Neural crest cell (in vitro differentiated cells): Measurements from ENCODE around the gene PSME1. TPM values are rescaled to one million over a fixed set of nuclear protein-coding genes. Genes with fewer than 3 reads are reported as not detected.

Experiments used
- DNase-seq: peaks from one replicate; pipeline ENCODE4 v3.0.0; 2021; ENCODE audit warnings: low read depth, mixed read lengths, low spot score
- H3K27ac Mint-ChIP-seq: one replicate; pipeline ENCODE4 v1.8.0; 2021; ENCODE audit warnings: mild to moderate bottlenecking, mixed read lengths; ENCODE audit not compliant: unreplicated experiment
- H3K27me3 Mint-ChIP-seq: 2 replicates; pipeline ENCODE4 v1.8.0; 2021; ENCODE audit warnings: low read depth, mild to moderate bottlenecking, mixed read lengths
- H3K36me3 Mint-ChIP-seq: 2 replicates; pipeline ENCODE4 v1.8.0; 2021; ENCODE audit warnings: low read depth, mild to moderate bottlenecking, mixed read lengths
- H3K4me1 Mint-ChIP-seq: 2 replicates; pipeline ENCODE4 v1.8.0; 2021; ENCODE audit warnings: mixed read lengths
- H3K4me3 Mint-ChIP-seq: one replicate; pipeline ENCODE4 v1.8.0; 2021; ENCODE audit warnings: mild to moderate bottlenecking, mixed read lengths
- H3K9me3 Mint-ChIP-seq: 2 replicates; pipeline ENCODE4 v1.8.0; 2021; ENCODE audit warnings: mixed read lengths
- total RNA-seq: library from RNA; stranded (reverse); gene quantifications from 2 replicates; pipeline ENCODE4 v1.2.1, GENCODE V29; 2021
- TF ChIP-seq, protein P1 (sequence below): fragments of 200-600 bp; sonication (generic); conservative IDR thresholded peaks from 2 replicates; pipeline ENCODE4 v1.5.0; 2021; ENCODE audit warnings: antibody characterized with exemption, mild to moderate bottlenecking

PSME1 gene
- total RNA-seq, 1 donor from 2014 or later = 88.5 TPM

DNA sequence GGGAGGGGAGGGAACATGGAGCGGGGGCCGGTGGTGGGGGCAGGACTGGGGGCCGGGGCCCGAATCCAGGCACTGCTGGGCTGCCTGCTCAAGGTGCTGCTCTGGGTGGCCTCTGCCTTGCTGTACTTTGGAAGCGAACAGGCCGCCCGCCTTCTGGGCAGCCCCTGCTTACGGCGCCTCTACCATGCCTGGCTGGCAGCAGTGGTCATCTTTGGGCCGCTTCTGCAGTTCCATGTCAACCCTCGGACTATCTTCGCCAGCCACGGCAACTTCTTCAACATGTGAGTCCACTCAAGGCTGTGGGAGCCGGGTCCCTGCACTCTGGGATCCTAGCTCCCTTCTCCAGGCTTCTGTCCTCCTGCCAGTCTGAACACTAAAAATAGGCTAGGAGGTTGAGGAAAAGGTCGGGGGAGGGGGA is 4.4 kb upstream of the PSME1 start:
- TF ChIP-seq, protein P1, sequence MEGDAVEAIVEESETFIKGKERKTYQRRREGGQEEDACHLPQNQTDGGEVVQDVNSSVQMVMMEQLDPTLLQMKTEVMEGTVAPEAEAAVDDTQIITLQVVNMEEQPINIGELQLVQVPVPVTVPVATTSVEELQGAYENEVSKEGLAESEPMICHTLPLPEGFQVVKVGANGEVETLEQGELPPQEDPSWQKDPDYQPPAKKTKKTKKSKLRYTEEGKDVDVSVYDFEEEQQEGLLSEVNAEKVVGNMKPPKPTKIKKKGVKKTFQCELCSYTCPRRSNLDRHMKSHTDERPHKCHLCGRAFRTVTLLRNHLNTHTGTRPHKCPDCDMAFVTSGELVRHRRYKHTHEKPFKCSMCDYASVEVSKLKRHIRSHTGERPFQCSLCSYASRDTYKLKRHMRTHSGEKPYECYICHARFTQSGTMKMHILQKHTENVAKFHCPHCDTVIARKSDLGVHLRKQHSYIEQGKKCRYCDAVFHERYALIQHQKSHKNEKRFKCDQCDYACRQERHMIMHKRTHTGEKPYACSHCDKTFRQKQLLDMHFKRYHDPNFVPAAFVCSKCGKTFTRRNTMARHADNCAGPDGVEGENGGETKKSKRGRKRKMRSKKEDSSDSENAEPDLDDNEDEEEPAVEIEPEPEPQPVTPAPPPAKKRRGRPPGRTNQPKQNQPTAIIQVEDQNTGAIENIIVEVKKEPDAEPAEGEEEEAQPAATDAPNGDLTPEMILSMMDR = no peak
- Mint-ChIP-seq H3K9me3 (no peaks in the 10 kb centered on the region), H3K27me3 (no peaks in the 10 kb centered on the region), H3K36me3 (no peaks in the 10 kb centered on the region), H3K4me3 (peak overlapping the region; percentile 25), H3K4me1 (peaks cover 8% of the 10 kb centered on the region), H3K27ac (peak overlapping the region; percentile 53)
- no peak for DNase-seq

DNA sequence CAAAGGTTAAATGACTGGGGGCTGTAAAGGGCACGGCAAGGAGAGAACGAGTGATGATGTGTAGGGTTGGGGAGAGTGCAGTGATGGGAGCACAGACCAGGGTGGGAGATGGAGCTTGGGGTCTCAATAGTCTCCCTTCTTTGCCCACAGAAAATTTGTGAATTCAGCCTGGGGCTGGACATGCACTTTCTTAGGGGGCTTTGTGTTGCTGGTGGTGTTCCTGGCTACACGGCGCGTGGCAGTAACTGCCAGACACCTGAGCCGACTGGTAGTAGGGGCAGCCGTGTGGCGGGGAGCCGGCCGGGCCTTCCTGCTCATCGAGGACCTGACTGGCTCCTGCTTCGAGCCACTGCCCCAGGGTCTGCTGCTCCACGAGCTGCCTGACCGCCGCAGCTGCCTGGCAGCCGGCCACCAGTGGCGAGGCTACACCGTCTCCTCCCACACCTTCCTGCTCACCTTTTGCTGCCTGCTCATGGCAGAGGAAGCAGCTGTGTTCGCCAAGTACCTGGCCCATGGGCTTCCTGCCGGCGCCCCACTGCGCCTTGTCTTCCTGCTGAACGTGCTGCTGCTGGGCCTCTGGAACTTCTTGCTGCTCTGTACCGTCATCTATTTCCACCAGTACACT is 3.8 kb upstream of the PSME1 start:
- no peaks in the 10 kb centered on the region for H3K27me3 Mint-ChIP-seq
- peaks cover 15% of the 10 kb centered on the region for H3K4me1 Mint-ChIP-seq
- no peak for DNase-seq
- TF ChIP-seq, protein P1 = no peak
- H3K36me3 Mint-ChIP-seq = no peaks in the 10 kb centered on the region
- H3K4me3 Mint-ChIP-seq = peak overlapping the region; percentile 25
- H3K9me3 Mint-ChIP-seq = no peaks in the 10 kb centered on the region
- peak overlapping the region; percentile 53 for H3K27ac Mint-ChIP-seq

DNA sequence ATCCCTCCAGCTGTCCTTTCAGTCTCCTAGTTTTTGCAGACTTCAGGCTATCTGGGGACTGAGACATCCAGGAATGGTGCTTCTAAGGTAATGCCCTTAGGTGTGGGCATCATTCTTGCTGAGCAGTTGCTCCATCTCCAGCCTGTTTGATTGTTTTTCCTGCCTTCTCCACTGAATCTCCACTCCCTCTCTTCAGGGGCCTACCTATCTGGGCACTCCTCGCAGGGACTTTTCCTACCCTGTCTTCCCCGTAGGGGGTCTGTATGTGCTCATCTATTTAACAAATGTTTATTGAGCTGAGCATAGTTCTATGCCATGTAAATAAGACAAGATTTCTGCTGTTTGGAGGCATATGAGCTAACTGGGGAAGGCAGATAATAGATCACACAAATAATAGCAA is 3.0 kb upstream of the PSME1 start:
- no peak overlapping the region for H3K27ac Mint-ChIP-seq
- H3K4me1 Mint-ChIP-seq = peaks cover 15% of the 10 kb centered on the region
- no peaks in the 10 kb centered on the region for H3K36me3 Mint-ChIP-seq
- no peak for DNase-seq
- H3K9me3 Mint-ChIP-seq = no peaks in the 10 kb centered on the region
- H3K4me3 Mint-ChIP-seq = peak overlapping the region; percentile 23
- TF ChIP-seq, protein P1 = no peak
- H3K27me3 Mint-ChIP-seq = no peaks in the 10 kb centered on the region

DNA sequence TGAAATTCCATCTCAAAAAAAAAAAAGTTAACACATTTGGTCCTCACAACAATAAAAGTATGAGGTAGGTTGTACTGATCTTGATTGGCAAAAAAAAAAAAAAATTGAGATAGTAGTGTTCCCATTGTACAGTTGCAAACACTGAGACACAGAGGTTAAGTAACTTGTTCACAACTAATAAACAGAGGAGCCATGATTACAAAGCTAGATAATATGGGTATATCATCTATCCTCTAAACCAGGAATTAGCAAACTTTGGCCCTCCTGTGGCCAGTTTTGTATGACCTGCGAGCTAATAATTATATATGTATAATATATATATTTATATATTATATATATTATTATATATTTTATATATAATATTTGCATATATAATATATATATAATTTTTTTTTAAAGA is 2.3 kb upstream of the PSME1 start:
- DNase-seq = no peak
- H3K4me3 Mint-ChIP-seq = no peak overlapping the region
- H3K4me1 Mint-ChIP-seq = peaks cover 21% of the 10 kb centered on the region
- H3K27ac Mint-ChIP-seq = no peak overlapping the region
- H3K27me3 Mint-ChIP-seq = no peaks in the 10 kb centered on the region
- no peaks in the 10 kb centered on the region for H3K9me3 Mint-ChIP-seq
- H3K36me3 Mint-ChIP-seq = peaks cover 3% of the 10 kb centered on the region
- TF ChIP-seq, protein P1 = no peak

DNA sequence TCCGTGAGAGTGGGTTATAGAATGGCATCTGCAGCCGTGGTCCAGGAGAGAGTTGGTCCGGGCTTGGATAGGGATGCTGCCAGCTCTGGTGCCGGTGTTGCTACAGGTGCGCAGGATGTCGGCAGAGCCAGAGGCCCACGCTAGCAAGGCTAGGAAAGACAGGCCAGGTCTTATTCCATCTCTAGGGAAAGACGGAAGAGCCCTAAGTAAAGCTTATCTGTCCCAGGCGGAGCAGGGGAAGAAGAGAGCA is 485 bp upstream of the PSME1 start:
- Mint-ChIP-seq H3K36me3 (peaks cover 9% of the 10 kb centered on the region), H3K27me3 (no peaks in the 10 kb centered on the region), H3K4me1 (peaks cover 38% of the 10 kb centered on the region), H3K4me3 (peak overlapping the region; percentile 91), H3K9me3 (no peaks in the 10 kb centered on the region), H3K27ac (no peak overlapping the region)
- no peak for DNase-seq
- TF ChIP-seq, protein P1 = no peak
